ENCODE results near the gene ZNF343.
"Not testable (repeated sequence)": the region's sequence is repeated elsewhere in the genome, so short reads cannot be mapped to it uniquely, and the experiment has no call there.

The ZNF343 gene
- total RNA-seq: 18.4 to 19.6 reads per million in 2 experiments

DNA sequence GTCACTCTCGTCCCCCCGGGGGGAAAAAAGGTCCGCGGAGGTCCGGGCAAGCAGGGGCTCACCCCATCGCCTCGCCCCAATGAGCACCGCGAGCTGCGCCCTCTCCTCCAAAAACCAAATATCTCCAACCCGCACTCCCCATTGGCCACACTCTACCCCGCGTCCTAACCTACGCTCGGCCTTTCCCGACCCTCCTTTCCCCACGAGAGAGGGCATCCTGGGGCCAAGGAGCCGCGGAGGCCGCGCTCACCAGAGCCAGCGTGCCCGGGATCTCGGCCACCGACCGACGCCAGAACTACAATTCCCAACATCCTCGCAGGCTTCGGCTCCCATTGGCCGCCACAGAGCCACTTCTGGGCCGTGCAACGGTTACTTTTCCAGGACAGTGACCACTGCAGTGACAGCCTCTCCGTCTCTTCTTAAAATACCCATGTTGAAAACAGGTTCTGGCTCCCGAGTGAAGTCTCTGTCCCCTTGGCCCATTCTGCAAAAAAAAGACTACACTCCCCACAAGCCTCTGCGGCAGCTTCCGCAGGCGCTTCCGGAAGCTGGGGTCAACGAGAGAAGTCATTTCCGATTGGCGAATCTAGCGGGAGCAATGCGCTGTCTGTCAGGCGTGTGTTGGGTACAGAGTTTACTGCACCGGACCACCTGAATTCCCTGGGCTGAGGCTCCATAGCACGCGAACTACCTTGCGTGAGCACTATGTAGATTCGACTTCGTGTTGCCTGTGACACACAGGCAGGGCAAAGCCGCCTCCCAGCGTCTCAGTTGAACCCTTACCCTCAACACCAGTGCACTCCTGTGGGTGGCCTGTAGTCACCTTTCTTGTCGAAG lies at the start of gene ZNF343:
Gene ZNF343 (minus strand): TSS at position 285 of the 837 bp plus-strand sequence. CDS start 15,020 bp downstream, outside the sequence.
- DNase-seq (ENCODE audit: low read depth): peak; percentile 68

DNA sequence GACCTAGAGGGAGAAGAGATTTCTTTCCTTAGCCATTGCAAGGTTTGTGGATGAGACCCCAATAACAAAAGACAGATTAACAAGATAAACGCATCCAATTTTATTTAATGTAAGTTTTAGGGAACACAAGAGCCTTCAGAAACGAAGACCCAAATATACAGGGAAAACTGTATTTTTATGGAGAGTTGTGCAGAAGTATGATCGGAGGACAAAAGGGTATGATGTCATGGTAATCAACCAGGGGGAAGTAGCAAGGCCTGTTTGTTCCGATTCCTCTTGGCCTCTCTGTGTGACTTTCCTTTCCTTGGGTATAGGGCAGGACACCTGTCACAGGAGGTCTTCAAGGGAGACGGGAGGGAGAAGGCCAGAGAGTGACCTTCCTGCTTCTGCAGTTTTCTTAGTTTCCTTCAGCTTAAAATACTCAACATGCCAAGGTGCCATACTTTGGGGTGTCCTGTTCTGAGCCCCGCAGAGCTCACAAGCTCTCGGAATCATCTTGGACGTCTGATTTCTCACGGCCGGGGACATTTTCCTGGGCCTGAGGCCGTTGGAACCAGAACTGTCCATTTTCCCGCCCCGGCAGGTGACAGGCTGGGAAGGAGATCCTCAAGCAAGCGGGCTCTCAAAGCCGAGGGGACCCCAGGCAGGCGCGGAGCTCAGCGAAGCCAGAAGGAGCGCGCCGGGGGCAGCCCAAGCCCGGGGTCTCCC lies 49.3 kb upstream of the ZNF343 start:
- no peak for DNase-seq (ENCODE audit: low read depth)

DNA sequence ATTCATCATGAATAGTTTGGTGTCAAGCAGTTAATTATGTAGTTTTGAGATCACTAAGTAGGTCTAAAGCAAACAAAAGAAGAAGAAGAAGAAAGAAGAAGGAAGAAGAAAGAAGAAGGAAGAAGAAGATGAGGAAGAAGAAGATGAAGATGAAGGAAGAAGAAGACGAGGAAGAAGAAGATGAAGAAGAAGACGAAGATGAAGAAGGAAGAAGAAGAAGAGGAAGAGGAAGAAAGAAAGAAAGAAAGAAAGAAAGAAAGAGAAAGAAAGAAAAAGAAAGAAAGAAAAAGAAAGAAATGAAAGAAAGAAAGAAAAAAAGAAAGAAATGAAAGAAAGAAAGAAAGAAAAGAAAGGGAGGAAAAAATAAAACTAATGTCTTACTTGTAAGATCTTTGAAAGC lies 36.9 kb upstream of the ZNF343 start:
- no peak for DNase-seq (ENCODE audit: low read depth)

DNA sequence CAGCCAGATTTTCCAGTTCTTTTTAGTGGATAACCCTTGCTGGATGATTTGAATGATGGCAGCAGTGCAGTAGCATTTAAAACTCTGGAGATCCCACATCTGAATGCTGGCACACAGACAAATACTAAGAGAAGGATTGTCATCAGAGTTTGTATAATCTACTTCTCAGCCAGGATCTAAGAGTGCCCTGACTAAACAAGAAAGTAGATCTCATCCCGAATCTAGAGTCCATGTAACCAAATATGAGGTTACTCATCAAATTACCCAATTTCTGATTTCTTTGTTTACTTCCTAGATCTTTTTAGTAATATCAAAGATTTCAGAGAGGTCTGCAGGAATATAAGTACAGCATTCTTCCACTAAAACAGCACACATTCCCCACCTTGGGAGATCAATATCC lies 35.5 kb upstream of the ZNF343 start:
- DNase-seq (ENCODE audit: low read depth): no peak

DNA sequence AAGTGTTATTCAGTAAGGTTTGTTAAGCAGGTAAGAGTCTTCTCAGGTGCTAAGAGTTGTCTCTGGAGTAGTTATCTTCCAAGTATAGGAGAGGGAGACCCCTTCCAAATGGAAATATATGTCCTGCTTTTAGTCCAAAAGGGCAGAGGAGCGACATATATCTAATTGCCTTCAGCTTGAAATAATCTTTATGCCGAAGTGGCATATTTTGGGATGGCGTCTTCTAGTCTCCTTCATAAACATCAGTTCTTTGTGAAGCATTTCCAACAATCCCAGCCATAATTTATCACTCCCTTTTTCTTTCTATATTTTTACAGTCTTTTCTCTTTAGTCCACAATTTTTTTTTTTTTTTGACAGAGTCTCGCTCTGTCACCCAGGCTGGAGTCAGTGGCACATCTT lies 33.6 kb upstream of the ZNF343 start:
- DNase-seq (ENCODE audit: low read depth): no peak

DNA sequence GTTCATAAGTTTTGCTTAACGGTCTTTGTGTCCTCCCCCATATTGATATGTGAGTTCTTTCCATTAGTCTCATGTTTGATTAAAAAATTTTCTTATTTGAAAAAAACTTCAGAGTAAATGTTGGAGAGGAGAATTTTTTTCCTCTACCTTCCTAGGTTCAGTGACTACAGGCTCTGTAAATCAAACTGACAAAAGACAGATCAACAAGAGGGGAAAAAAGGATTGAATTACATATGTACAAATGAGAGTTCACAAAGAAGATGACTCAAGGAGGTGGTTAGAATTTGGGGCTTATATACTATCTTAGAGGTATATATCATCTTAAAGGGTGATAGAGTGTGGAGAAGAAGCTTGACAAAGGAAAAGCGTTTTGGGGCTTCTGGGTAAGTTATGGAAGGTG lies 33.2 kb upstream of the ZNF343 start:
- DNase-seq (ENCODE audit: low read depth): no peak

DNA sequence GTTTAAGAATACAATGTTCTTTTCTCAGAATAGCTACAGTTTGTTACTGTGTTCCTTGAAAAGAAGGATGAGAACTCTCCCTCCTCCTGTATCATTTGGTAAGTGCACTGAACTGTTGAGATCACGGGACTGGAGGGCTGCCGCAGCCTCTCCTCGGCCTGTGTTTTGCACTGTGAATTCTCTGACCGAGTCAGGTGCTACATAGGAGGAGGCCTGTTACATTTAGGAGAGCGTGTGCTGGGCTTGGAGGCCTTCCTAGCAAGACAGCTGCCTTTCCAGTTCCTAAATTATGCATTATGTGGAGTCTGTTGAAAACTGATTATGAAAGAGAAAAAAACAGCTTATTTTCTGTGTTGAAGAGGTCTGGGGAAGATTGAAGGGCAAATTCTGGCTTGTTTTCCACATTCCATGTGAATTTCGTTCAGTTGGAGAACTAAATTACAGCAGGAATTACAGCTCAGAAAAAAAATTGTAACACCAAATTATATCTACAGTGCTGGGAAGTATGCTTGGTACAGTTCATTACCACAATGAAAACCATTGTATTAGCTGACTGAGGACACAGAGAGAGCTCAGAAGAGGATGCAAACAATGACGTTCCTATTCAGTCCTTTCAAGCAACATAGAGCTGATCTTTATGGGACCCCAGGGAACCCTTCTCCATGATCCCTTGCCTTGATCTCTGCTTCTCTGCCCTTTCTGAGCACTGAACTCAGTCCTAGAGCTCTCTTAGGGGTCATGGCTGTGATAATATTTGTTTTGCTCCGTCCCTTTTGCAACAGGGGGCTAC lies 30.4 kb upstream of the ZNF343 start:
- DNase-seq (ENCODE audit: low read depth): no peak

DNA sequence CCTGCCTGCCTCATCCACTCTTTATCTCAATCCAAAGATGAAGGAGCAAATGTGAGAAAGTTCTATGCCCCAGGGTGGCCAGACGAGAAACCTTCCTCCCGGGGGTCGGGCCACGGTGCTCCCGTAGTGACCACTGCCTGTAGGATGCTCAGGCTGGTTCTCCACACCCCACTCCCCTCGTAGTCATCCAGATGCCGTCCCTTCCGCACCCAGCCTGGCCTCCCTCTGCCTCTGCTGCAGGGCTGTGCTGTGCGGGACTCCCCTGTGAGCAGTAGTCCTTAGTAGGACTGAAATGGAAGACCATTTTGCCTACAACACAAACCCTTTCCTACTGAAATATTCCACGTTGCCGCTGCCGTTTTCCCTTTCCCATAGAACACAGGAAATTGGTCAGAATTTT lies 29.6 kb upstream of the ZNF343 start:
- DNase-seq (ENCODE audit: low read depth): no peak

DNA sequence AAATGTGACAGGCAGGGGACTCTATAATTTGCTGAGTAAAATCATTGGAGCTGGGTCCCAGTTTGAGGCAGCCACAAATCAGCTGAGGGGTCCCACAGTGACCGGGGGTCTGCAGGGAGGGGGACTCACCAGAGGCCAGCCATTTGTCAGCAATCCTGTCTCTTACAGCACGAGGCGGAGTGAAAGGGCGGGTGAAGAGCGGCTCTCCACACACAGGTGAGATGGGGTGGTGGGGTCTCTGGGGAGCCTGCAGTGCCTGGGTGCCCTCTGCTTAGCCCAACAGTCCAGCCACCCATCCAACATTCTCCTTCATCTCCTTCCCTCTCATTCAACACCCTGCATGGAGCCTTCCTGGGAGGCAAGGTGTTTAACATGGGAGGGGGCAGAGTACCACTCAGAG lies 28.4 kb upstream of the ZNF343 start:
- DNase-seq (ENCODE audit: low read depth): no peak

DNA sequence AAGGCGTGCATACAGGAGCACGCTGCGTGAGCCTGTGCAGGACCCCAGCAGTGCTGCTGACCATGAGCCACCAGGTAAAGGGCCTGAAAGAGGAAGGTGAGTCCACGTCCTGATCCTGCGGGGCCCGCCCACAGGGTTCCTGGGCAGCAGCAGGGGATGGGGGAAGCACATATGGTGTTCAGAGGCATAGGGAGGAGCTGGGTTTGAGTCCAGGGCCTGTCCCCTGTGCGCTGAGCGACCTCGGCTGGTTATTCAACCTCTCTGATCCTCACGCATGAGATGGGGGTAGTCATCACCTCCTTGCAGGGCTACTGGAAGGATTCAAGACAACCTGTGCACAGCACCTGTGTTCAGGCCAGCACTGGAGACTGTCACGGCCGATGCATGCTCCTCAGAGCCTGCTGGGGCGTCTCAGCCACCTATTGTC lies 27.9 kb upstream of the ZNF343 start, which contains the start of gene TMC2:
Gene TMC2 (plus strand): TSS at position 14 of the 427 bp plus-strand sequence. CDS start 49 bp downstream, at position 63.
- DNase-seq (ENCODE audit: low read depth): no peak

DNA sequence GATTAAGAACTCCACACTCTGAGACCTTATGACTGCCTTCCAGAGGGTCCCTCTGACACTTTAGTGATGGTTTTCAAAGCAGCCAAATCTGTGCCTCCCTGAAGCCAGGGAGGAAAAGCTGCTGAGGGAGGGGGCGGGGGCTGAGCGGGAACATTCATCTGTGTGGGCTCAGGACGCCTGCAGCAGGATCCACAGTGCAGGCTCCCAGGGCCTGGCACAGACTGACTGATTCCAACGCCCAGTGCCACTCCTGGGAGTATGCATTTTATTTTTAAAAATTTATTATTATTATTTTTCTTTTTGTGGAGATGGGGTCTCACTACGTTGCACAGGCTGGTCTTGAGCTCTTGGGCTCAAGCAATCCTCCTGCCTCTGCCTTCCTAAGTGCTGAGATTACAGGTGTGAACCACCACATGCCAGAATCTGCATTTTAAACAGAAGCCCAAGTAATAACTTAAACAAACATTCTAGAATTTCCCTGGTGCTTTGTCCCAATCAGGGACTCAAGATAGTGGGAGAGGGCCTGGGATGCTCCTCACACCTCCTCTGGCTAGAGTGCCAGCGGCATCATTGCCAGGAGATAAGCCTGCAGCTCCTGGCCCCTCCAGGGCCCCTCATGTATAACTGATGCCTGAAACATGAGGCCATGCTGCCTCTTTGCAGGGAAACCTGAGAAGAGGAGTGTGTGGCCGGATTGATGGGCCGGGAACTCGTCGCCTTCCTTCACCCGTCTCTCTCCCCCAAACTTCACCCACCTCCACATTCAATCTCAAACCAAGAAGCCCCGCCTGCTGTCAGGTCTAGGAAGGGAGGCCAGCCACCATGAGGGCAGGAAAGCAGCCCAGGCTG lies 27.2 kb upstream of the ZNF343 start:
- DNase-seq (ENCODE audit: low read depth): no peak

DNA sequence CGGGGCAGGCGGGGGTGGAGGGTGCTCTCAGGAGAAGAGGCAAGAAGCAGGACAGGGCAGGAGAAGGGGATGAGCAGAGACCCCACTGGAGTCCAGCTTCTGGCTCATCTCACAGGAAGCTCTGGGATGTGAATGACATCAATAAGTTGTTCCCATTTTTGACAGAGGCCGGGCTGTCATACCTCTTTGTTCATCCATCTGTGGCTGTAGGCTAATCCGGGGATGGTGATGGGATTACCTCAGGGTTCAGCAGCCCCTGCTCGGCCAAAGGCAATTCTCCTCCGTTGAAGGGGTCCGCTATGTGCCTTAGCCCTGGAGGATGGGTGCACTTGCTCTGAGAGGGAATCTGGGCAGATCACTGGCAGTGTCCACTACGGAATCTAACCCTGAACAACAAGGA lies 24.4 kb upstream of the ZNF343 start:
- DNase-seq (ENCODE audit: low read depth): no peak

DNA sequence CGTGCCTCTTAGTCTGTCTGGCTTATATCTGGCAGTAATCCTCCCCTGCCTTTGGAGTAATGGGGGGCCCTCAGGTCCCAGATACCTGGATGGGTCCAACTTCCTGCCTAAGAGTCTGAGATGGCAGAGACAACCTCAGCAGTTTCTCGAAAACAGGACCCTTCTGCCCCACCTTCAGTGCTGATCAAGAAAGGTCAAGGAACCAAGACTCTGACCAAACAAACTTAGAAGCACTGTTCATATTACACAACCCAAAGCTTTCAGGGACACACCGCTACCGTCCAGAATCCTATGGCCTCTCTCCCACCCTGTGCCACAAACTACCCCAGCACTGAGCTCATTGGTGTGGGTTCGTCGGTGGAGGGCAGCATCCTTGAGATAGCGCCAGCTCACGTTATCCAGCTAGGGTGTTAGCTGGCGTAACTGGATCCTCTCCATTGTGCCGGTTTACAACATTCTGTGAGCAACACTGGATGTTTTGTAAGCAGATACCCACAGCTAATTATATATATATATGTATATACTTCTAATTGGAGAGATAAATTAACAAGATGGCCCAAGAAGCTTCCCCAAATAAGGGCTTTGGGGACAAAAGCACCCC lies 20.1 kb upstream of the ZNF343 start:
- DNase-seq (ENCODE audit: low read depth): no peak

DNA sequence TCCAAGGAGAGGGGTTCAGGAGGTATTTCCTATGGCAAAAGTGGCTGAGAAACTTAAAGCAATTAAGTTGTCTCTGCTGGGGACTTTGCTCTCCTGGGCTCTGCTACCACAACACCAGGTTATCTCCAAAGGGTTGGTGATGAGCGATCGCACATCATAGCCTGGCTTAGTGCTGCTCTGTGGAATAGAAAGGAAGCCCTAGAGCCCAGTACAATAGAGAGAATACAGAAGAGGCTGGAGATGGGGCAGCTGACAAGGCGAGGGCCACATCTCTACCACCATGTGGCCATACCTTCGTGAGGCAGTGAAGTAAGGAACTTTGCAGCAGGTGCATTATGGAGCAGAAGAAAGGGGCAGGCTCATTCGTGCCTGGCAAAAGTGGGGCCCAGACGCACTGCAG lies 19.0 kb upstream of the ZNF343 start:
- no peak for DNase-seq (ENCODE audit: low read depth)

DNA sequence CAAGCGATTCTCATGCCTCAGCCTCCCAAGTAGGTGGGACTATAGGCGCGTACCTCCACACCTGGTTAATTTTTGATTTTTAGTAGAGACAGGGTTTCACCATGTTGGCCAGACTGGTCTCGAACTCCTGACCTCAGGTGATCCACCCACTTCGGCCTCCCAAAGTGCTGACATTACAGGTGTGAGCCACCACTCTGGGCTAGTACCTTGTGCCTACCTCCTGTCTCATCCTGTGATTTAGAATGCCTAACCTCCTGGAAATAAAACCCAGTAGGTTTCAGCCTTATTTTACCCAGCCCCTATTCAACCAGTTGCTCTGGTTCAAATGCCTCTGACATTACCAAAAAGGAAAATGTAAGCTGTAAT lies 17.5 kb upstream of the ZNF343 start:
- DNase-seq (ENCODE audit: low read depth): not testable (repeated sequence)

DNA sequence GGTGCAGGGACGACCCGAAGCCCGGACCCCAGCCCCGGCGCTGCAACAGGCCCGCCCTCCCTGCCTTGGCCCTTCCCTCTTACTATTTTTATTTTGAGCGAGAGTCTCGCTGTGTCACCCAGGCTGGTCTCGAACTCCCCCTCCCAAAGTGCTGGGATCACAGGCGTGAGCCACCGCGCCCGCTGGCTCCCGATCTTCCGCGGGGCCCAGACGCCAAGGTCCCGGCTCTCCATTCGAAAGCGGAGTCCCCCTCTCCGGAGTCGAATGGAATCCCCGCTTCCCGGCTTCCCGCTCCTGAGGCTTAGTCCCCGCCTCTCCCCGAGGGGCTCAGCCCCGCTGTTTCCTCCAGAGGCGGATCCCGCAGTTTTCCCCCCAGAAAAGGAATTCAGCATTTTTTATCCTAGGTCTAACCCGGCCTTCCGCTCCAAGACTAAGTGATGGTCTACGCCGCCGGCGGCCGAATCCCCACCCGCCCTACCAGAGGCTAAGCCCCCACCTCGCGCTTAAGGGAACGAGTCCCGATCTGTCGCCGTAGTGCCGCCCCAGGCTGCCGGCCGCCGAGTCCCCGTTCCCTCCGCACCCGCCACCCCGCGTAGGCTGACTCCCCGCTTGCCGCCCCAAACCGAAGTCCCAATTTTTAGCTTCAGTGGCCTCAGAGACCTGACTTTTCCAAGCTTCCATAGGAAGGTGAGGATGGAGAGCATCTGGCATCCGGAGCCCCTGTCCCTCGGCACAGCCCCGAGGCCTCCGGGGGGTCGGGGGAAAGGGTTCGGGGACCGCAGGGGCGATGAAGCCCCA lies 16.2 kb upstream of the ZNF343 start:
- DNase-seq (ENCODE audit: low read depth): no peak

DNA sequence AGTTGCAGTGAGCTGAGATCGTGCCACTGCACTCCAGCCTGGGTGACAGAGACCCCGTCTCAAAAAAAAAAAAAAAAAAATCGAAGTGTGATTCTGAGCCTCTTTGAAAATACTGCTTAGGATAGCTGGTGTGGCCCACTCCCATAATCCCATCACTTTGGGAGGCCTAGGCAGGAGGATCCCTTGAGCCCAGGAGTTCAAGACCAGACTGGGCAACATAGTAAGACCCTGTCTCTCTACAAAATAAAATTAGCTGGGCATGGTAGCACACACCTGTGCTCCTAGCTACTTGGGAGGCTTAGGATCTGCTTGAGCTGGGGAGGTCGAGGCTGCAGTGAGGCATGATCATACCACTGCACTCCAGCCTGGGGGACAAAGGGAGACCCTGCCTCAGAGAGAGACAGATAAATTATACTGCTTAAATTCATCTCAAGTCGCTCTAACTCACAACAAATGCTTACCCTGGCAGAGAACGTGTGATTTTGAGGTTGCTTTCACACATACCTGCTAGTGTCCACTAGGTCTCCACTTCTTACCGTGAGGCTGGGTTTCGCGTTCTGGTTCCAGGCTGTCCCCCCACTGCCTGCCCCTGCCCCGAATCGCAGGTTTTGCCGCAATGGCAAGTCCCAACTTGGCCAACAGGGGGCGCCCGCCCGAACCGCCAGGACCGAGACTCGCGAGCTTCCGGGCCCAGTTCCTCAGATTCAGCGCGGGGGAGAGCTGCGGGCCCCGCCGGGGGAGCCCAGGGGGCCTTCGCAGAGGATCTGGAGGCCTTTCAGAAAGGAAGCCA lies 15.4 kb upstream of the ZNF343 start:
- DNase-seq (ENCODE audit: low read depth): peak; percentile 83

DNA sequence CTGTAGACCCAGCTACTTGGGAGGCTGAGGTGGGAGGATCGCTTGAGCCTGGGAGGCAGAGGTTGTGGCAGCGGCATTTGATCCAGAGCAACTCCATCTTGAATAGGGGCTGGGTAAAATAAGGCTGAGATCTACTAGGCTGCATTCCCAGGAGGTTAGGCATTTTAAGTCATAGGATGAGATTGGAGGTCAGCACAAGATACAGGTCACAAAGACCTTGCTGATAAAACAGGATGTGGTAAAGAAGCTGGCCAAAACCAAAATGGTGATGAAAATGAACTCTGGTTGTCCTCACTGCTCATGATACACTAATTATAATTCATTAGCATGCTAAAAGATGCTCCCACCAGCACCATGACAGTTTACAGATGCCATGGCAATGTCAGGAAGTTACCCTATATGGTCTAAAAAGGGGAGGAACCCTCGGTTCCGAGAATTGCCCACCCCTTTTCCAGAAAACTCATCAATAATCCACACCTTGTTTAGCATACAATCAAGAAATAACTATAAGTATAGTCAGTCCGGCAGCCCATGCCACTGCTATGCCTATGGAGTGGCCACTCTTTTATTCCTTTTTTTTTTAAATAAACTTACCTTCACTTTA lies 14.2 kb upstream of the ZNF343 start:
- DNase-seq (ENCODE audit: low read depth): not testable (repeated sequence)
